ENCODE results near the gene LRP2BP.

LRP2BP gene

DNA sequence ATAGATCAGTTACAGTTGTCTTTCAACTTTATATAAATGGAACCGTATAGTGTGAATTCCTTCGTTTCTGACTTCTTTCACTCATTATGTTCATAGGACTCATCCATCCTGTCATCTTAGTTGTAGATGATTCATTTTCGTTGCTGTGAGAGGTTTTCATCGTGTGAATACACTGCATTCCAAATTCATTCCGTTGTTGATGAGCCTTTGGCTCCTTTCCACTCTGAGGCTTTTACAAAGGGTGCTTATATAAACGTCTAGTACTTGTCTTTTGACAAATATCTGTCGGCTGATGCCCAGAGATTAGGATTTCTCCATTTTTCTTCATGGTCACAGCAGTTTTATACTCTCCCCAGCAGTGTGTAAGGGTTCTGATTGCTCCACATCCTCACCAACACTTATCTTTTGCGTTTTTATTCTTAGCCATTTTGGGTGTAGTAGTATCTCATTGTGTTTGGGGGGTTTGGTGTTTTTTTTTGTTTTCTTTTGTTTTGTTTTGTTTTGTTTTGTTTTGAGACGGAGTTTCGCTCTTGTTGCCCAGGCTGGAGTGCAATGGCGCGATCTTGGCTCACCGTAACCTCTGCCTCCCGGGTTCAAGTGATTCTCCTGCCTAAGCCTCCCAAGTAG is 48.6 kb downstream of the LRP2BP start:
- TF ChIP-seq, protein P1, sequence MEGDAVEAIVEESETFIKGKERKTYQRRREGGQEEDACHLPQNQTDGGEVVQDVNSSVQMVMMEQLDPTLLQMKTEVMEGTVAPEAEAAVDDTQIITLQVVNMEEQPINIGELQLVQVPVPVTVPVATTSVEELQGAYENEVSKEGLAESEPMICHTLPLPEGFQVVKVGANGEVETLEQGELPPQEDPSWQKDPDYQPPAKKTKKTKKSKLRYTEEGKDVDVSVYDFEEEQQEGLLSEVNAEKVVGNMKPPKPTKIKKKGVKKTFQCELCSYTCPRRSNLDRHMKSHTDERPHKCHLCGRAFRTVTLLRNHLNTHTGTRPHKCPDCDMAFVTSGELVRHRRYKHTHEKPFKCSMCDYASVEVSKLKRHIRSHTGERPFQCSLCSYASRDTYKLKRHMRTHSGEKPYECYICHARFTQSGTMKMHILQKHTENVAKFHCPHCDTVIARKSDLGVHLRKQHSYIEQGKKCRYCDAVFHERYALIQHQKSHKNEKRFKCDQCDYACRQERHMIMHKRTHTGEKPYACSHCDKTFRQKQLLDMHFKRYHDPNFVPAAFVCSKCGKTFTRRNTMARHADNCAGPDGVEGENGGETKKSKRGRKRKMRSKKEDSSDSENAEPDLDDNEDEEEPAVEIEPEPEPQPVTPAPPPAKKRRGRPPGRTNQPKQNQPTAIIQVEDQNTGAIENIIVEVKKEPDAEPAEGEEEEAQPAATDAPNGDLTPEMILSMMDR (conservative IDR thresholded peaks at IDR 0.05): no peak
- no peak overlapping the region for H3K27ac ChIP-seq

DNA sequence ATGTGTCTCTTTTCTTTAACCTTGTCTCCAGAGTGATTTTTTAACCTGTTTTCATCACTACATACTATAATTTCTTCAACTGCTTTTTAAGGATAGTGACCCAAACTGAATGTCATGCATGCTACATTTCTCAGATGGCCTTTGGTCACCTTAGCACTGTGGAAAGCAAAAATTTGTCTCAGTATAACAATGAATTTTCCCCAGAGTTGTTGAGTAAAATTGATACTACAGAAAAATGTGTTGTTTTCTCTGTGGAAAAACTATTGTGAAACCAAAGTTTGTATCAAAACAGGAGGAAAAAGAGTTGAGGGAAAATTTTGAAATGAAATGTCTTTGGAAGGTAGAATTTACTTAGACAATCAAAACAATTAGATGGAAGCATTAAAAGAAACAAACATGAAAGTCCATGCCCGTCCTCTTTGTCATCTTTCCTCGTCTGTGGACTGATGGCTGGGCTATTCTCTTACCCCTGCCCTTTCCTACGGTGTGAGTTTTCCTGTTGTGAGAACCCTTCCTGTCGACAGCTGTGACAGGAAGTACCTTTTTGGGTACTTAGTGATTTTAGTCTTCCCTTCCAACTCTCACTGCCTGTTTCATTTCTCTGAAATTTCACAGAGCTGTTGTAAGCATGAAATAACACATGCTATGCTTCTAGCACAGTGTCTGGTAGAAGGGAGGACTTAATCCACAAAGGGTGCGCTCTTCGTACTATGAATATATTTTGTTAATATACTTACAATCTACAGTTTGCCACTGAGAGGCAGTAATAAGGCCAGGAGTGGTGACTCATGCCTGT is 50.8 kb downstream of the LRP2BP start:
- no peak overlapping the region for H3K27ac ChIP-seq

DNA sequence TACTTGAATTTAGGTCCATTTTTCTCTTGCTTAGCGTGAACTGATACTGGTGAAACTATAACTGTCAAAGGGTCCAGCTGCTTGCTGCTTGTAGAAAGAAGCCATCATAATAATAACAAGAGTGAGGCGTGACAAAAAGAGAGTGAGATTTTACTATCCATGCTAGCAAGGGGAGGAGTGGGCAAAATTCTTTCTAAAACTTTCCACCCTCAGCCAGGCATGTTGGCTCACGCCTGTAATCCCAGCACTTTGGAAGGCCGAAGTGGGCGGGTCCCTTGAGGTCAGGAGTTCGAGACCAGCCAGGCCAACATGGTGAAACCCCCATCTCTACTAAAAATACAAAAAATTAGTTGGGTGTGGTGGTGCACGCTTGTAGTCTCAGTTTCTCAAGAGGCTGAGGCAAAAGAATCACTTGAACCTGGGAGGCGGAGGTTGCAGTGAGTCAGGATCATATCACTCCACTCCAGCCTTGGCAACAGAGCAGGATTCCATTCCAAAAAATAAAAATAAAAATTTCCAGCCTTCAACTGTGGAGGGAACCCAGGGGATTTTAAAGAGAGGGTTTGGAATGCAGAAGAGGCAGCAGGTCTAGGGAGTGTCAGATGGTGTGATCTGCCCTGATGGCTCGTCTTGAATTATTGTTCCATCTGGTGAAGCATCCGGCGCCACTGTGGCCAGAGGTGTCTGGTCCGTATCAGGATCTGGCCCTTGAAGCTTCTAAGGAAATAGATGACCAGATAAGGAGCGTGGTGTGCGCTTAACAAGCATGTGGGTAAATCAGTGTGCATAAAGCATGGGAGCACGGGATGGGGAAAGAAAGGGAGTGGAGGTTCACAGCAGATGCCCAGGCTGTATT is 51.8 kb downstream of the LRP2BP start:
- no peak overlapping the region for H3K27ac ChIP-seq
- TF ChIP-seq, protein P1 (conservative IDR thresholded peaks at IDR 0.05): no peak

More for the DNA sequence above, 50.8 kb downstream of the LRP2BP start:
- TF ChIP-seq, protein P1 (conservative IDR thresholded peaks at IDR 0.05): no peak

DNA sequence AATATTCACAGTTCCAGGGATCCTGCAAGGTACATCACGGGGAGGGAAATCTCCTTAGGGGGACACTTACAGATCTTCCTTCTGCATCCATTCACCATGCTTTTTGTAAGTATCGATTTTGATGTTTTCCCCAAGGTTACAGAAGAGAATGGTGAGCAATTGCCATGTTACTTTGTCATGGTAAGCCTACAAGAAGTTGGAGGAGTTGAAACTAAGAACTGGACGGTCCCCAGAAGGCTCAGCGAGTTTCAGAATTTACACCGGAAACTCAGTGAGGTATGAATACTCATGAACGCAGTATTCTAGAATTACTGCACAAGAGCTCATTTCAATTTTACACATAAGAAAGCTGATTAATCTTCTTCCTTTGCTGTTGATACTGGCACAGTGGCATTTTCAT is 53.9 kb downstream of the LRP2BP start:
- TF ChIP-seq, protein P1 (conservative IDR thresholded peaks at IDR 0.05): no peak

DNA sequence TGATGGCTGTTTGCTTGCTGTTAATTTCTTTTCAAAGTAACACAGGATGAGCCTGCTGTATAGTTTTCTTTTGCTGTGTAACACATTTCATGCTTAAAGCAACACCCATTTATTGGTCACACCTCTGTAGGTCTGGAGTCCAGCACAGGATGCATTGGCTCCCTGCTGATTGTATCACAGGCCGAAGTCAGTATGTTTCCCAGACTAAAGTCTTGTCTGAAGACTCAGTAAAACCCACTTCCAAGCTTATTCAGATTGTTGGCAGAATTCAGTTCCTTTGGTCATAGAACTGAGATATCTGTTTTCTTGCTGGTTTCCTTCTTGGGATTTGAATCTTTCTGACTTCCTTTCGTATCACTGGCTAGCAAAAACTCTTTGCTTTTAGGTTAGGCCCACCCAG is 54.3 kb downstream of the LRP2BP start:
- TF ChIP-seq, protein P1 (conservative IDR thresholded peaks at IDR 0.05): no peak
- H3K27ac ChIP-seq: no peak overlapping the region

More for the DNA sequence above, 53.9 kb downstream of the LRP2BP start:
- H3K27ac ChIP-seq: no peak overlapping the region

DNA sequence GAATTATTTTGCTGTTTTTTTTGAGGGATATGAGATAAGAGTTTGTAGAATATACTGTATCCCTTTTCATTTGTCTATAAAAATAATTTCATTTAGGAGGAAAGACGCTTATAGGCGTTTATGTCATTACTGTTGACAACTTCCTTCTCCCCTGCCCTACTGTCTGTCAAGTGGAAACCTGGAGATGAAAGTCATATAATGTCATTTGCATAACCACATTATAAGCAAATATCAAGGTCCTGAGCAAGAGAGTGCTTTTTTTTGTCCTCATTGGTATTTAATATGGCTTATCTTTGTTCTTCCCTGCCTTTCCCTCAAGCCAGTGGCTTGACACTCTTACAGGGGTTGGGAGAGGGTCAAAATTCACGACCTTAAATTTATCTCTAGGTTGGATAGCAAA is 55.8 kb downstream of the LRP2BP start:
- no peak overlapping the region for H3K27ac ChIP-seq
- TF ChIP-seq, protein P1 (conservative IDR thresholded peaks at IDR 0.05): no peak

DNA sequence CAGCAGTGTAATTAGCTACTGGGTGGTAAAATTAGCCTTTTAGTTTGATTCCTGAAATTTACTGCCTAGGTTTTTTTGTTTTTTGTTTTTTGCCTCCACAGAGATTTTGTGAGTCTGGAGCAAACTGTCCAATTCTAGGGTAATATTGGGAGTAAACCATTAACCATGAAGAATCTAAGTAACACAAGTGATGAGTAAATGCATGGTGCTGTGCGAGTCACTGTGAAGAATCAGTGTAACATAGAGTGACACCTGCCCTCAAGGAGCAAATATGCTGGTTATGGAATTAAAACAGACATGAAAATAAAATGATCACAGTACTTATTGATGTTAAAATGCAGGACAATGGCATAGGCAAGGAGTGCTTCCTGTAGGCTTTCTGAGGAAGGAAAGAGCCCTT is 60.1 kb downstream of the LRP2BP start:
- TF ChIP-seq, protein P1 (conservative IDR thresholded peaks at IDR 0.05): no peak
- H3K27ac ChIP-seq: no peak overlapping the region
